GM12873 (cell line): ENCODE measurements around the gene IL1B.

ENCODE experiments used
- TF ChIP-seq, protein P1 (sequence below): IDR thresholded peaks from 2 replicates; pipeline ENCODE4 v1.5.1; 2012; ENCODE audit warnings: low read depth, mild to moderate bottlenecking, moderate library complexity, low read length, control low read depth; ENCODE audit not compliant: insufficient read depth; ENCODE audit errors: missing control alignments

The IL1B gene

DNA sequence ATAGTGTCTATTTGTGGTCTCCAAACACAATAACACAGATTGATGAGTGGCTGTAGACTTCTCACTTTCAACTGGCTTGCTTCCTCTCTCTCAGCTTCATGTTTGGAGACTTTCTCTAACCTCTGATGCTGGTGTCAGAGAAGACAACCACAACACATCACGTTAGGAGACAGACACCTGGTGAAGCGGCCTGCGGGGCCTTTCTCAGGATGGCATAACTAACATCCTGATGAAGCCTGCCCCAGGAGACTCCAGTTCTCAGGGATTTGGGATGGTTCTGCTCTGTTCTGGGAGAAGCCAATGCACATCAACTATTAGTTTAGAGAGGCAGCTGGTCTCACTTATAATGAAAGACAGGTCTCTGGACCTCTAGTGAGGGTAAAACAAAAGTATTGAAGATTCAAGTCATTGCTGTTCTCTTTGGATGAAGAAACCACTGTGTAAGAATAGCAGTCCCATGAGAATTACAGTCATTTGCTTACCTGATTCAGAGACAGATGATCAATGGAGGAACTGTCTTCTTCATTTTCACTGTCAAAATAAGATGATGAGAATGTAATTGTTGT is 54.3 kb downstream of the IL1B start:
- TF ChIP-seq, protein P1, sequence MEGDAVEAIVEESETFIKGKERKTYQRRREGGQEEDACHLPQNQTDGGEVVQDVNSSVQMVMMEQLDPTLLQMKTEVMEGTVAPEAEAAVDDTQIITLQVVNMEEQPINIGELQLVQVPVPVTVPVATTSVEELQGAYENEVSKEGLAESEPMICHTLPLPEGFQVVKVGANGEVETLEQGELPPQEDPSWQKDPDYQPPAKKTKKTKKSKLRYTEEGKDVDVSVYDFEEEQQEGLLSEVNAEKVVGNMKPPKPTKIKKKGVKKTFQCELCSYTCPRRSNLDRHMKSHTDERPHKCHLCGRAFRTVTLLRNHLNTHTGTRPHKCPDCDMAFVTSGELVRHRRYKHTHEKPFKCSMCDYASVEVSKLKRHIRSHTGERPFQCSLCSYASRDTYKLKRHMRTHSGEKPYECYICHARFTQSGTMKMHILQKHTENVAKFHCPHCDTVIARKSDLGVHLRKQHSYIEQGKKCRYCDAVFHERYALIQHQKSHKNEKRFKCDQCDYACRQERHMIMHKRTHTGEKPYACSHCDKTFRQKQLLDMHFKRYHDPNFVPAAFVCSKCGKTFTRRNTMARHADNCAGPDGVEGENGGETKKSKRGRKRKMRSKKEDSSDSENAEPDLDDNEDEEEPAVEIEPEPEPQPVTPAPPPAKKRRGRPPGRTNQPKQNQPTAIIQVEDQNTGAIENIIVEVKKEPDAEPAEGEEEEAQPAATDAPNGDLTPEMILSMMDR: no peak
